Esophagus squamous epithelium (tissue), 4 donors: ENCODE measurements around the gene TMEM176B.

ENCODE experiments used
- CTCF ChIP-seq, 6 experiments: fragments of 450-650 bp in 4 of 6; fragments of 200-600 bp in 2 of 6; sonication (generic) in 2 of 6; IDR thresholded peaks; one replicate each; pipeline ENCODE4 v1.5.1; 2016 to 2019; ENCODE audit warnings: antibody characterized with exemption in 6 of 6, mild to moderate bottlenecking in 4 of 6, moderate library complexity in 4 of 6
- POLR2A ChIP-seq, 4 donors: fragments of 450-650 bp; IDR thresholded peaks; one replicate each; pipeline ENCODE4 v1.6.1; 2017; ENCODE audit warnings: antibody characterized with exemption in 4 of 4, mild to moderate bottlenecking in 4 of 4, moderate library complexity in 3 of 4

GRCh38 chr7:150748376-150748775 is 51.8 kb downstream of the TMEM176B start:
- no peak for TF ChIP-seq CTCF (IDR thresholded peaks at IDR 0.05)
- no peak for TF ChIP-seq POLR2A (IDR thresholded peaks at IDR 0.05)
